DOHH2 (cell line): ENCODE measurements around the gene ADAMTS2.
"Not testable (repeated sequence)": the region's sequence is repeated elsewhere in the genome, so short reads cannot be mapped to it uniquely, and the experiment has no call there.

Source experiments
- CTCF ChIP-seq: fragments of 200-600 bp; sonication (generic); IDR thresholded peaks from one replicate; pipeline ENCODE4 v1.5.1; 2014; ENCODE audit warnings: antibody characterized with exemption, mild to moderate bottlenecking, low read depth, low read length; ENCODE audit not compliant: poor library complexity, severe bottlenecking
- EZH2phosphoT487 ChIP-seq: fragments of 200-600 bp; sonication (generic); IDR thresholded peaks from 2 replicates; pipeline ENCODE4 v1.6.1; 2017; ENCODE audit warnings: borderline replicate concordance, mild to moderate bottlenecking, antibody characterized with exemption, low read length, moderate library complexity, mixed read lengths

GRCh38 chr5:179285776-179286162, 59.5 kb downstream of the ADAMTS2 start:
- TF ChIP-seq CTCF, EZH2phosphoT487: not testable (repeated sequence)
